Stimulated activated CD4-positive, alpha-beta T cell treated with anti-CD3 and anti-CD28 coated beads, Interleukin-1b, Interleukin-23, amount 100 ng/mL, for 48 hours (primary cell): ENCODE measurements around the gene FKBP5.

Experiments used
- DNase-seq: peaks from one replicate; pipeline ENCODE4 v3.0.0-alpha.2; 2020

FKBP5 gene

DNA sequence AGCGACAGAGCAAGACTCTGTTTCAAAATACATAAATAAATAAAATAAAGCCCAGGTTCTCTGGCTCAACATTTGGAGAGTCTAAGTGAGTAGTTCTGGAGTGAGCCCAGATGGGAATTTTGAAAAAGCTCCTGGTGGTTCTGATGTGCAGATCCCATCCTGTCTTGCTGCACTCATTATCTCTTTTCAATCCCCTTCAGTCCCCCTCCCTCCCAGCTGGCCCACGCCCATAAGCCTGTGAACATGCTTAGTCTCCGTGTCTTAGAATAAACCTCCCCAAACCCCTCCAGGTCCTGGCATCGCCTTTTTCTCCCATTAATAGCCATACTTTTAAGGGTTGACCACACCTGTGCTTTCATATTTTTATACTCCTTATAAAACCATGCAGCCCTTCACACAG, 156.6 kb downstream of the FKBP5 start:
- no peak for DNase-seq

DNA sequence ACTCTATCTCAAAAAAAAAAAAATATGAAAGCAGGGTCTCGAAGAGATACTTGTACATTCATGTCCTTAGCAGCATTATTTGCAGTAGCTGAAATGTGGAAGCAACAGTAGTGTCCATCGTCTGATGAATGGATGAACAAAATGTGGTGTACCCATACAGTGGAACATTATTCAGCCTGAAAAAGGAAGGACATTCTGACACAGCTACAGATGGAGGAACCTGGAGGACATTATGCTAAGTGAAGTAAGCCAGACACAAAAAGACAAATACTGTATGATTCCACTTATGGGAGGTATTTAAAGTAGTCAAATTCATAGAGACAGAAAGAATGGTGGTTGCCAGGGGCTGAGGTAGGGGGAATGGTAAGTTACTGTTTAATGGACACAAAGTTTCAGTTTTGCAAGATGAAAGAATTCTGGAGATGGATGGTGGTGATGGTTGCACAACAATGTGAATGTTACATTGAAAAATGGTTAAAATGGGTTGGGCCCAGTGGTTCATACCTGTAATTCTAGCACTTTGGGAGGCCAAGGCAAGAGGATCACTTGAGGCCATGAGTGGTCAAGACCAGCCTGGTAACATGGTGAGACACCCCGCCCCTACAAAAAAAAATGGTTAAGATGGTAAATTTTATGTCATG, 164.2 kb downstream of the FKBP5 start:
- no peak for DNase-seq
